ENCODE data around the gene EFL1. TPM values are rescaled to one million over a fixed set of nuclear protein-coding genes. Genes with fewer than 3 reads are reported as not detected.

EFL1 gene
- total and polyA plus RNA-seq, 2 of the 8 experiments (the other 6 are each of a cell fraction or from before 2014, with no cell fraction given): 10.8 to 31.5 TPM

DNA sequence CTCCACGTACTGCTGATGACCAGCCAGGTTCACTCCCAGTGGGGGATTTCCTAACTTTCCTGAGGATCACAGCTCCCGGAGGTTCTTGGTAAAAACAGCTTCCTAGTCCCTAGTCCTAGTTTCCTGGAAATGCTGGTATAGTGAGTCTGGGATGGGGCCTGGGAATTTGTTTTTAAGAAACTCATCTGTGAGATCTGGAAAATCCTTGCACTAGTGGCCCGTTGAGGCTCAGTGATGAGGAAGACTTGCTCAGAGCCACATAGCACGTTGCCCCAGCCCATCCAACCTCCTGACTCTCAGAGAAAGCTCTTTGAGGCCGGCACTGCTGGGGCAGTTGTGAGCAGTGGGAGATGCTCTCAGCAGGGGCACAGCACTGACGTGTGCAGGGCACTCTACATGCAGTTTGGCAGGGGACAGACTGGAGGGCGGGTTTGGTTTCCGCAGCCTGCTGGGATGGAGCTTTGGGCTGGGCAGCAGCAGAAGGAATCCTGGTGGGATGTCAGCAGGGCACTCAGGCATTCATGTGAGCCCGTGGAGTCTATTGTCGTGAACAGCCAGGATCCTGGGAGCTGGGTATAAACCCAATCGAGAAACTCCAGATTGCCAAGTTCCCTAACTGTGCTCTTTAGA lies 31.6 kb upstream of the EFL1 start:
- Histone ChIP-seq H3K4me2 (ENCODE audit: insufficient read depth in 1 of 2, low read depth in 2 of 2, low read length in 2 of 2) (peak overlapping the region in 1 of 2 experiments; percentile 43; a peak in 2 of 4 replicates), H3K79me2 (ENCODE audit: control insufficient read depth in 1 of 2, insufficient read depth in 2 of 2, low read length in 2 of 2) (no peaks in the 10 kb centered on the region), H3K23me2 (ENCODE audit: low read depth, low read length) (peaks cover 2% of the 10 kb centered on the region; the same call in 1 of the 2 replicates), H4K20me1 (replicated peaks in 1 of 2; ENCODE audit: control insufficient read depth in 1 of 2, insufficient read depth in 2 of 2, low read length in 2 of 2) (no peaks in the 10 kb centered on the region), H3K27ac (ENCODE audit: low read depth, low read length) (no peak overlapping the region), H3K4ac (replicated peaks; ENCODE audit: insufficient read length, low read depth, low read length) (no peak overlapping the region), H3K9me3 (ENCODE audit: insufficient read depth in 2 of 2, low read depth in 1 of 2, low read length in 1 of 2) (no peaks in the 10 kb centered on the region), H3K18ac (ENCODE audit: extremely low read depth, low read length) (no peak overlapping the region), H3K36me3 (ENCODE audit: control insufficient read depth in 2 of 4, insufficient read depth in 4 of 4, low read length in 3 of 4) (no peaks in the 10 kb centered on the region), H3K14ac (ENCODE audit: insufficient read length) (no peak overlapping the region), H3K9ac (replicated peaks in 1 of 4; ENCODE audit: extremely low read depth in 1 of 4, low read depth in 3 of 4, low read length in 3 of 4) (no peak overlapping the region), H2BK12ac (ENCODE audit: low read depth, low read length) (no peak overlapping the region), H2BK15ac (ENCODE audit: low read length) (no peak overlapping the region), H2BK5ac (ENCODE audit: low read depth, low read length) (no peak overlapping the region), H2AFZ (ENCODE audit: low read length) (no peak overlapping the region), H3K23ac (ENCODE audit: insufficient read length) (no peak overlapping the region), H3K4me3 (ENCODE audit: extremely low read depth in 1 of 4, insufficient read depth in 2 of 4, low read depth in 3 of 4, low read length in 4 of 4) (no peak overlapping the region), H2BK20ac (ENCODE audit: low read length) (no peak overlapping the region), H2AK5ac (ENCODE audit: low read depth, low read length) (no peak overlapping the region), H4K5ac (ENCODE audit: insufficient read length, low read depth, low read length) (no peak overlapping the region), H4K91ac (replicated peaks; ENCODE audit: insufficient read length, low read length) (no peak overlapping the region), H3K79me1 (ENCODE audit: low read depth, low read length) (no peaks in the 10 kb centered on the region), H4K8ac (ENCODE audit: extremely low read depth, insufficient read depth, low read length) (no peak overlapping the region), H2BK120ac (replicated peaks; ENCODE audit: low read depth, low read length) (no peak overlapping the region), H3K4me1 (replicated peaks in 1 of 4; ENCODE audit: control insufficient read depth in 3 of 4, insufficient read depth in 4 of 4, low read length in 3 of 4) (peaks cover 0 to 4% (median 3%) of the 10 kb centered on the region in 4 experiments; a peak in 4 of 7 replicates), H3K27me3 (replicated peaks in 1 of 4; ENCODE audit: control insufficient read depth in 3 of 4, extremely low read depth in 1 of 4, insufficient read depth in 3 of 4, low read length in 3 of 4) (no peaks in the 10 kb centered on the region), H3K56ac (replicated peaks; ENCODE audit: insufficient read length, low read depth, low read length) (no peak overlapping the region)
- FAIRE-seq (no peak), DNase-seq (ENCODE audit: low read depth in 1 of 2, low spot score in 2 of 2) (no peak)
- ChIA-PET POLR2A (ENCODE audit: partially characterized antibody) (no interaction called here), CTCF (ENCODE audit: partially characterized antibody) (interaction anchor here (0.9 to 2.0 kb wide), 3 partner anchors 9 to 14 kb away, joined by 3 to 8 read pairs (median 3); no protein-coding TSS in a partner anchor)
- TF ChIP-seq NRF1 (IDR thresholded peaks at IDR 0.05; ENCODE audit: low read depth, low read length) (no peak), GTF2F1 (IDR thresholded peaks at IDR 0.05; ENCODE audit: borderline replicate concordance, low read depth, low read length) (no peak), CBX5 (IDR thresholded peaks at IDR 0.05; ENCODE audit: low read depth, low read length) (no peak), SP4 (IDR thresholded peaks at IDR 0.05; ENCODE audit: low read length) (no peak), E2F6 (IDR thresholded peaks at IDR 0.05) (no peak), CHD2 (IDR thresholded peaks at IDR 0.05; ENCODE audit: low read length) (no peak), SUZ12 (IDR thresholded peaks at IDR 0.05; ENCODE audit: low read length) (no peak), SIN3A (conservative IDR thresholded peaks at IDR 0.05 in 1 of 2, IDR thresholded peaks at IDR 0.05 in 1 of 2; ENCODE audit: low read depth in 1 of 2, low read length in 2 of 2) (no peak)
- WGBS, 2 experiments (ENCODE audit: extremely low coverage in 1 of 2, insufficient coverage in 1 of 2, insufficient read length in 1 of 2, insufficient replicate concordance in 2 of 2, low coverage in 1 of 2, low lambda C conversion rate in 2 of 2, missing lambda C conversion rate in 1 of 2): 51% methylated on average over 11 of the region's 11 CpGs; no CpG with 5 or more reads in 1 of the 2 experiments
